Measurements from ENCODE around the gene PTF1A. TPM values are rescaled to one million over a fixed set of nuclear protein-coding genes. Genes with fewer than 3 reads are reported as not detected.

Gene PTF1A
- polyA plus RNA-seq, 1 of the 3 experiments (the other 2 are of a cell fraction), result not detected

GRCh38 chr10:23205972-23206642, 14.0 kb downstream of the PTF1A start:
- peaks cover under 1% of the 10 kb centered on the region; the same call in 1 of the 2 replicates for H3K27me3 ChIP-seq (ENCODE audit: insufficient read depth)
- H3K27ac ChIP-seq (ENCODE audit: low read depth in 2 of 2, low read length in 1 of 2), result no peak overlapping the region
- no peaks in the 10 kb centered on the region for H3K36me3 ChIP-seq (replicated peaks in 1 of 2; ENCODE audit: control insufficient read depth in 1 of 2, insufficient read depth in 2 of 2, low read length in 1 of 2)
- no peaks in the 10 kb centered on the region for H3K4me1 ChIP-seq (ENCODE audit: control insufficient read depth in 1 of 2, insufficient read depth in 2 of 2, low read depth in 1 of 2, low read length in 1 of 2)
- no peak overlapping the region for H3K4me3 ChIP-seq (ENCODE audit: low read depth in 2 of 2, low read length in 1 of 2)
- no peak for DNase-seq
- H3K9ac ChIP-seq, result no peak overlapping the region
- ChIA-PET POLR2A (no interaction called here), CTCF (interaction anchor here (3.4 kb wide), 1 partner anchor 48 kb away, joined by 17 read pairs; no protein-coding TSS in a partner anchor)
- no peaks in the 10 kb centered on the region for H4K20me1 ChIP-seq (ENCODE audit: insufficient read depth)
- H3K4me2 ChIP-seq, result no peak overlapping the region
- WGBS (ENCODE audit: low lambda C conversion rate), result 16% methylated on average over 3 of the region's 3 CpGs
- no peaks in the 10 kb centered on the region for H3K9me2 ChIP-seq
- H3K79me2 ChIP-seq (ENCODE audit: insufficient read depth), result no peaks in the 10 kb centered on the region
- no peak overlapping the region for H2AFZ ChIP-seq (ENCODE audit: low read depth)
- H3F3A ChIP-seq (replicated peaks; ENCODE audit: insufficient read depth), result no peaks in the 10 kb centered on the region
- H3K9me3 ChIP-seq, result no peaks in the 10 kb centered on the region
- TF ChIP-seq EZH2phosphoT487 (IDR thresholded peaks at IDR 0.05; ENCODE audit: borderline replicate concordance, low read depth), result no peak
- no peak for TF ChIP-seq GABPA (IDR thresholded peaks at IDR 0.05; ENCODE audit: low read depth)
- no peak for TF ChIP-seq RAD21 (IDR thresholded peaks at IDR 0.05; ENCODE audit: low read length)
- no peak for TF ChIP-seq RXRA (IDR thresholded peaks at IDR 0.05; ENCODE audit: borderline replicate concordance, low read depth)
- TF ChIP-seq MXI1 (IDR thresholded peaks at IDR 0.05; ENCODE audit: low read depth, low read length), result no peak
- no peak for TF ChIP-seq REST (IDR thresholded peaks at IDR 0.05; ENCODE audit: low read depth, low read length)
- TF ChIP-seq YY1 (IDR thresholded peaks at IDR 0.05; ENCODE audit: low read depth), result no peak
- TF ChIP-seq PBX3 (IDR thresholded peaks at IDR 0.05), result no peak
- TF ChIP-seq MEF2A (IDR thresholded peaks at IDR 0.05; ENCODE audit: borderline replicate concordance, low read depth), result no peak
- no peak for TF ChIP-seq GATA2 (CRISPR knock-in tag; IDR thresholded peaks at IDR 0.05)
- no peak for TF ChIP-seq RFX5 (IDR thresholded peaks at IDR 0.05; ENCODE audit: low read length)
- no peak for TF ChIP-seq SIN3A (IDR thresholded peaks at IDR 0.05; ENCODE audit: borderline replicate concordance, low read depth, low read length)

GRCh38 chr10:23217471-23217870, 25.4 kb downstream of the PTF1A start:
- ChIA-PET POLR2A (no interaction called here), CTCF (interaction anchor here (0.7 to 1.2 kb wide), 2 partner anchors 9 to 77 kb away, joined by 3 to 4 read pairs; no protein-coding TSS in a partner anchor)
- no peak for DNase-seq
- H3K36me3 ChIP-seq (replicated peaks in 1 of 2; ENCODE audit: control insufficient read depth in 1 of 2, insufficient read depth in 2 of 2, low read length in 1 of 2), result no peaks in the 10 kb centered on the region
- no peaks in the 10 kb centered on the region for H3K27me3 ChIP-seq (ENCODE audit: insufficient read depth)
- no peak overlapping the region for H3K4me2 ChIP-seq
- no peaks in the 10 kb centered on the region for H4K20me1 ChIP-seq (ENCODE audit: insufficient read depth)
- no peaks in the 10 kb centered on the region for H3K9me2 ChIP-seq
- no peaks in the 10 kb centered on the region for H3F3A ChIP-seq (replicated peaks; ENCODE audit: insufficient read depth)
- no peaks in the 10 kb centered on the region for H3K4me1 ChIP-seq (ENCODE audit: control insufficient read depth in 1 of 2, insufficient read depth in 2 of 2, low read depth in 1 of 2, low read length in 1 of 2)
- no peaks in the 10 kb centered on the region for H3K9me3 ChIP-seq
- H3K27ac ChIP-seq (ENCODE audit: low read depth in 2 of 2, low read length in 1 of 2), result no peak overlapping the region
- no peak overlapping the region for H2AFZ ChIP-seq (ENCODE audit: low read depth)
- 29% methylated on average over 1 of the region's 1 CpG for WGBS (ENCODE audit: low lambda C conversion rate)
- H3K4me3 ChIP-seq (ENCODE audit: low read depth in 2 of 2, low read length in 1 of 2), result no peak overlapping the region
- H3K9ac ChIP-seq, result no peak overlapping the region
- H3K79me2 ChIP-seq (ENCODE audit: insufficient read depth), result no peaks in the 10 kb centered on the region
- TF ChIP-seq REST (IDR thresholded peaks at IDR 0.05; ENCODE audit: low read depth, low read length), result no peak
- TF ChIP-seq MXI1 (IDR thresholded peaks at IDR 0.05; ENCODE audit: low read depth, low read length), result no peak
- TF ChIP-seq EP300 (IDR thresholded peaks at IDR 0.05; ENCODE audit: borderline replicate concordance in 1 of 2, low read depth in 1 of 2, low read length in 1 of 2), result no peak
- no peak for TF ChIP-seq POLR2AphosphoS5 (IDR thresholded peaks at IDR 0.05; ENCODE audit: low read depth, low read length)
- TF ChIP-seq TEAD4 (IDR thresholded peaks at IDR 0.05; ENCODE audit: borderline replicate concordance, insufficient read depth), result no peak
- TF ChIP-seq SMC3 (IDR thresholded peaks at IDR 0.05; ENCODE audit: low read depth, low read length), result no peak
- TF ChIP-seq GATA2 (CRISPR knock-in tag; IDR thresholded peaks at IDR 0.05), result no peak
- TF ChIP-seq PBX3 (IDR thresholded peaks at IDR 0.05), result no peak
- TF ChIP-seq CHD2 (IDR thresholded peaks at IDR 0.05; ENCODE audit: low read length, partially characterized antibody), result no peak
